IPS DF 6.9 (cell line): ENCODE results near the gene KLK5.
A peak's percentile ranks its signal among the peaks of the same experiment; 100 is the strongest.
"Not testable (repeated sequence)": the region's sequence is repeated elsewhere in the genome, so short reads cannot be mapped to it uniquely, and the experiment has no call there.

Experiments used
- DNase-seq: peaks from one replicate; pipeline ENCODE4 v3.0.0-alpha.2; 2013; ENCODE audit warnings: low read depth, low spot score
- H3K27ac ChIP-seq: one replicate; pipeline ENCODE4 v1.5.1; 2013; ENCODE audit warnings: low read length, control low read depth
- H3K27me3 ChIP-seq: 2 replicates; pipeline ENCODE4 v1.6.1; 2013; ENCODE audit warnings: mild to moderate bottlenecking, low read length; ENCODE audit not compliant: control insufficient read depth, insufficient read depth
- H3K36me3 ChIP-seq: 2 replicates; pipeline ENCODE4 v1.6.1; 2013; ENCODE audit warnings: low read length; ENCODE audit not compliant: control insufficient read depth, insufficient read depth
- H3K4me1 ChIP-seq: 2 replicates; pipeline ENCODE4 v1.6.1; 2013; ENCODE audit warnings: low read length; ENCODE audit not compliant: control insufficient read depth, insufficient read depth
- H3K4me3 ChIP-seq: 2 replicates; pipeline ENCODE4 v1.5.1; 2013; ENCODE audit warnings: mild to moderate bottlenecking, low read length
- H3K9me3 ChIP-seq: 2 replicates; pipeline ENCODE4 v1.6.1; 2013; ENCODE audit warnings: low read length, inconsistent platforms; ENCODE audit not compliant: control insufficient read depth, insufficient read depth
- WGBS: extraction: QIAGEN DNeasy Blood & Tissue Kit; methylation state at CpG from one replicate; pipeline ENCODE4 v1.1.7; 2013; ENCODE audit warnings: mixed read lengths, missing lambda C conversion rate; ENCODE audit not compliant: insufficient read length, insufficient coverage; 5-methylcytosine and 5-hydroxymethylcytosine counted together

The KLK5 gene

GRCh38 chr19:50982186-50982585 is 29.3 kb upstream of the KLK5 start:
- Histone ChIP-seq H3K27me3 (no peaks in the 10 kb centered on the region), H3K4me1 (peaks cover 3% of the 10 kb centered on the region), H3K9me3 (no peaks in the 10 kb centered on the region), H3K4me3 (no peak overlapping the region), H3K27ac (no peak overlapping the region), H3K36me3 (no peaks in the 10 kb centered on the region)
- DNase-seq, result no peak
- WGBS, result no CpG with 5 or more reads among the region's 4 CpGs

DNA sequence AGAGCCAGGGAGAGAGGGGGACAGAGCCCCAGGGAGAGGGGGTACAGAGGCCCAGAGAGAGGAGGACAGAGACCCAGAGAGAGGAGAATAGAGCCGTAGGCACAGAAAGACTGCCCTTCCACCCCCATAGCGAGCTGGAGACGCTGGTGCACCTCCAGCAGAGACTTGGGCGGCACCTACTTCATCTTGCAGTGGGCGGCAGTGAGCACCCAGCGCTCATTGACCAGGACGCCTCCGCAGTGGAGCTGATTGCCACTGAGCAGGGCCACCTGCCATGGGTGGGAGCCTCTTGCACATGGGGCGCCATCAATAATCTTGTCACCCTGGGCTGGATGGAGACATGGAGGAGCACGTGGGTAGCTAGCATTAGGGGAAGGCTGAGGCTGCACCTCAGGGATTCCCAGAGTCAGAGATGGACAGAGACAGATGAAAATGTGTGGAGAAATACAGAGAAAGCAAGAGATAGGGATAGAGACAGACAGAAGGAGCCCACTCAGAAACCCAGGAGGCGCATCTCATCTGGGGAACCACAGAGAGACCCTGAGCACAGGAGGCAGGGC is 28.8 kb upstream of the KLK5 start:
- H3K4me1 ChIP-seq, result peaks cover 3% of the 10 kb centered on the region
- H3K9me3 ChIP-seq, result no peaks in the 10 kb centered on the region
- no peaks in the 10 kb centered on the region for H3K27me3 ChIP-seq

GRCh38 chr19:50980208-50980607 is 27.4 kb upstream of the KLK5 start:
- Histone ChIP-seq H3K36me3 (no peaks in the 10 kb centered on the region), H3K4me1 (peaks cover 3% of the 10 kb centered on the region), H3K27me3 (no peaks in the 10 kb centered on the region), H3K9me3 (no peaks in the 10 kb centered on the region), H3K4me3 (no peak overlapping the region), H3K27ac (no peak overlapping the region)
- no CpG with 5 or more reads among the region's 13 CpGs for WGBS
- DNase-seq, result no peak

More for the DNA sequence above, 28.8 kb upstream of the KLK5 start:
- no peak for DNase-seq
- H3K4me3 ChIP-seq, result no peak overlapping the region
- WGBS, result no CpG with 5 or more reads among the region's 11 CpGs
- H3K27ac ChIP-seq, result no peak overlapping the region
- no peaks in the 10 kb centered on the region for H3K36me3 ChIP-seq

DNA sequence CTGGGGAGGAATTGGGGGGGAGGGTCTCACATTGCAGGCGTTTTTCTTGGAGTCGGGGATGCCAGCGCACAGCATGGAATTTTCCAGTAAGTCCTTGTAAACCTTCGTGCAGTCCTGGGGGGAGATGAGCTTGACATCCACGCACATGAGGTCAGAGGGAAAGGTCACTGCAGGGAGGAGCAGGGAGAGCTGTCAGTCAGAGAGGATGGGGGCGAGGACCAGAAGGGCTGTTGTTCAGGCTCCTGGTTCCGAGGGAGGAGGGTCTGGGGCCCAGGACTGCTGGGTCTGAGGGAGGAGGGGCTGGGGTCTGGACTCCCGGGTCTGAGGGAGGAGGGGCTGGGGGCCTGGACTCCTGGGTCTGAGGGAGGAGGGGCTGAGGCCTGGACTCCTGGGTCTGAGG is 26.9 kb upstream of the KLK5 start:
- H3K27ac ChIP-seq, result no peak overlapping the region
- no peak for DNase-seq
- H3K36me3 ChIP-seq, result no peaks in the 10 kb centered on the region
- no peak overlapping the region for H3K4me3 ChIP-seq
- H3K9me3 ChIP-seq, result no peaks in the 10 kb centered on the region
- H3K27me3 ChIP-seq, result no peaks in the 10 kb centered on the region
- H3K4me1 ChIP-seq, result peaks cover 3% of the 10 kb centered on the region
- no CpG with 5 or more reads among the region's 8 CpGs for WGBS

- H3K27me3 ChIP-seq, result no peaks in the 10 kb centered on the region
- H3K9me3 ChIP-seq, result no peaks in the 10 kb centered on the region
- H3K4me1 ChIP-seq, result peaks cover 3% of the 10 kb centered on the region
- WGBS, result no CpG with 5 or more reads among the region's 5 CpGs
- no peak for DNase-seq
- no peaks in the 10 kb centered on the region for H3K36me3 ChIP-seq
- no peak overlapping the region for H3K27ac ChIP-seq
- H3K4me3 ChIP-seq, result no peak overlapping the region
Measured at GRCh38 chr19:50978772-50979390, 26.0 kb upstream of the KLK5 start.

GRCh38 chr19:50977626-50978025 is 24.8 kb upstream of the KLK5 start:
- Histone ChIP-seq H3K27ac (no peak overlapping the region), H3K36me3 (no peaks in the 10 kb centered on the region), H3K9me3 (no peaks in the 10 kb centered on the region), H3K27me3 (no peaks in the 10 kb centered on the region), H3K4me3 (no peak overlapping the region), H3K4me1 (peaks cover 3% of the 10 kb centered on the region)
- DNase-seq, result no peak
- no CpG with 5 or more reads among the region's 4 CpGs for WGBS

DNA sequence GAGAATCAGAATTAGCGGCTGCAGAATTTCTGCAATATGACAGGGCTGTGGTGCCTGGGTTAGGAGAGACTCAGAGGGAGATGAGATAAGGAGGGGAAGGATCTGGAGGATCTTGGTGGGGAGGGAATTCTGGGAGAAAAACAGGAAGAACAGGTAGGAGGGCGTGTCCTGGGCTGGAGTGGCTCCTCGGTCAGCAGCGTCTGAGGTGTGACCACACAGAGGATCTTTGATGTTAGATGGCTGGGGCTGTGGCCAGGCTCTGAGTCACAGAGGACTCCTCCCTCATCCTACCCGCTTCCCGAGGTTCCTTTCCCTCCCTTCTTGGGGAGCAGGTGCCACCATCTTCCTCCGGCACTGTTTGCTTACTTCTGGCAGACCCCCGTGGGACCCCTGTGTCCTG is 22.9 kb upstream of the KLK5 start:
- H3K27me3 ChIP-seq, result no peaks in the 10 kb centered on the region
- no CpG with 5 or more reads among the region's 8 CpGs for WGBS
- H3K9me3 ChIP-seq, result no peaks in the 10 kb centered on the region
- DNase-seq, result peak; percentile 31
- no peak overlapping the region for H3K4me3 ChIP-seq
- no peak overlapping the region for H3K27ac ChIP-seq
- H3K4me1 ChIP-seq, result peaks cover 3% of the 10 kb centered on the region
- H3K36me3 ChIP-seq, result no peaks in the 10 kb centered on the region

DNA sequence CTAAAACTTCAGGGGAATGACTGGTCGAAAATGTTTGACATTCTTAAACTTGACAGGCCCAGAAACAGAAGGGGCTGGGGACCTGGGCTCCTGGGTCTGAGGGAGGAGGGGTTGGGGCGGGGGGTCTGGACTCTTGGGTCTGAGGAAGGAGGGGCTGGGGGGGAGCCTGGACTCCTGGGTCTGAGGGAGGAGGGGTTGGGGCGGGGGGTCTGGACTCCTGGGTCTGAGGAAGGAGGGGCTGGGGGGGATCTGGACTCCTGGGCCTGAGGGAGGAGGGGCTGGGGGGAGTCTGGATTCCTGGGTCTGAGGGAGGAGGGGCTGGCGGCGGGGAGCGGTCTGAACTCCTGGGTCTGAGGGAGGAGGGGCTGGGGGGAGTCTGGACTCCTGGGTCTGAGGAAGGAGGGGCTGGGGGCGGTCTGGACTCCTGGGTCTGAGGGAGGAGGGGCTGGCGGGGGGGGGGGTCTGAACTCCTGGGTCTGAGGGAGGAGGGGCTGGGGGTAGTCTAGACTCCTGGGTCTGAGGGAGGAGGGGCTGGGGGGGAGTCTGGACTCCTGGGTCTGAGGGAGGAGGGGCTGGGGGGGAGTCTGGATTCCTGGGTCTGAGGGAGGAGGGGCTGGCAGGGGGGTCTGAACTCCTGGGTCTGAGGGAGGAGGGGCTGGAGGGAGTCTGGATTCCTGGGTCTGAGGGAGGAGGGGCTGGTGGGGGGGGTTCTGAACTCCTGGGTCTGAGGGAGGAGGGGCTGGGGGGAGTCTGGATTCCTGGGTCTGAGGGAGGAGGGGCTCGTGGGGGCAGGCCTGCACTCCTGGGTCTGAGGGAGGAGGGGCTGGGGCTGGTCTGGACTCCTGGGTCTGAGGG is 22.1 kb upstream of the KLK5 start:
- H3K4me1 ChIP-seq, result peaks cover 3% of the 10 kb centered on the region; the same call in 1 of the 2 replicates
- WGBS, result no CpG with 5 or more reads among the region's 9 CpGs
- no peak overlapping the region for H3K27ac ChIP-seq
- H3K4me3 ChIP-seq, result no peak overlapping the region
- H3K9me3 ChIP-seq, result no peaks in the 10 kb centered on the region
- no peaks in the 10 kb centered on the region for H3K36me3 ChIP-seq
- H3K27me3 ChIP-seq, result no peaks in the 10 kb centered on the region
- no peak for DNase-seq

DNA sequence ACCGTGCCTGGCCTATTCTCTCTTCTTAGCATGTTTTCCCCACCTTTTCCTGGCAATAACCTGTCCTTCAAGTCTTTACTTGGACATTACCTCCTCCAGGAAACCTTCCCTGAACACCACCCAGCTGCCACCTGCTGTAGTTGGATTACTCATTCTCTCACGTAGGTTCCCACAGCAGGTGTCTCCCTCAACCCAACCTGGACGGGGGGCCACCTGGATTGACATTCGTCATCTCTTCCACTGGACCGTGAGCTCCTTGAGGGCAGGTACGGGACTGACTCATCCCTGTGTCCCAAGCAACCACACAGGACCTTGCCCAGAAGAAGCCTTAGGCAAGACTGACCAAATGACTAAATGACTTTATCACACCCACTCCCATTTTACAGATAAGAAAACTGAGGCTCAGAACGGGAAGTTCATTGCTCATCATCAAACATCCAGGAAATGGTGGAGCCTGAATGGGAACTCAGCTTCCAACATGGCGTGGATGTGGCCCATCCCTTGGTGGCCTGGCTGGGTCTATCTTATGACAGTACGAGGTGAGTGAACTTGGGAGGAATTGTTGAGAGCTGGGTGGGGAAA is 20.0 kb upstream of the KLK5 start:
- DNase-seq, result no peak
- no peak overlapping the region for H3K27ac ChIP-seq
- no peaks in the 10 kb centered on the region for H3K36me3 ChIP-seq
- H3K9me3 ChIP-seq, result no peaks in the 10 kb centered on the region
- no peaks in the 10 kb centered on the region for H3K27me3 ChIP-seq
- H3K4me1 ChIP-seq, result 0 out of 2 replicates have a peak, but pooled peaks cover 1% of the 10 kb centered on the region
- no CpG with 5 or more reads among the region's 9 CpGs for WGBS
- H3K4me3 ChIP-seq, result no peak overlapping the region

DNA sequence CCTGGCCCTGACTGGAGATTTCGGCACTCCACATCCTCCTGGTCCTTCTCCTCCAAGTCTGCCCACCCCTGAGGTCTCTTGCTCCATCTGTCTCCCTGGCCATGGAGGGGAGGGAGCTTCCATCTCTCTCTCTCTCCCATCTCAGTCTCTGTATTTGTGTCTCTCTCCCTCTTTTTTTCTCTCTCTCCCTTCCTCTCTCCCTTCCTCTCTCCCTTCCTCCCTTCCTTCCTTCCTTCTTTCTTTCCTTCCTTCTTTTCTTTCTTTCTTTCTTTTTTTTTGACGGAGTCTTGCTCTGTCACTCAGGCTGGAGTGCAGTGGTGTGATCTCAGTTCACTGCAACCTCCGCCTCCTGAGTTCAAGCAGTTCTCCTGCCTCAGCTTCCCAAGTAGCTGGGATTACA is 17.0 kb upstream of the KLK5 start:
- no CpG with 5 or more reads among the region's 3 CpGs for WGBS
- H3K4me3 ChIP-seq, H3K27me3 ChIP-seq, H3K36me3 ChIP-seq, DNase-seq, H3K9me3 ChIP-seq, H3K4me1 ChIP-seq, H3K27ac ChIP-seq: not testable (repeated sequence)
